ENCODE measurements around the gene ATP6V1G2.

ATP6V1G2 gene

GRCh38 chr6:31575952-31576685 is 29.7 kb upstream of the ATP6V1G2 start:
- no peak for DNase-seq (ENCODE audit: low read depth in 3 of 3)

DNA sequence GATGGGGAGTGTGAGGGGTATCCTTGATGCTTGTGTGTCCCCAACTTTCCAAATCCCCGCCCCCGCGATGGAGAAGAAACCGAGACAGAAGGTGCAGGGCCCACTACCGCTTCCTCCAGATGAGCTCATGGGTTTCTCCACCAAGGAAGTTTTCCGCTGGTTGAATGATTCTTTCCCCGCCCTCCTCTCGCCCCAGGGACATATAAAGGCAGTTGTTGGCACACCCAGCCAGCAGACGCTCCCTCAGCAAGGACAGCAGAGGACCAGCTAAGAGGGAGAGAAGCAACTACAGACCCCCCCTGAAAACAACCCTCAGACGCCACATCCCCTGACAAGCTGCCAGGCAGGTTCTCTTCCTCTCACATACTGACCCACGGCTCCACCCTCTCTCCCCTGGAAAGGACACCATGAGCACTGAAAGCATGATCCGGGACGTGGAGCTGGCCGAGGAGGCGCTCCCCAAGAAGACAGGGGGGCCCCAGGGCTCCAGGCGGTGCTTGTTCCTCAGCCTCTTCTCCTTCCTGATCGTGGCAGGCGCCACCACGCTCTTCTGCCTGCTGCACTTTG is 29.0 kb upstream of the ATP6V1G2 start, which contains the start of gene TNF:
Gene TNF (plus strand): TSS at position 231 of the 567 bp plus-strand sequence. CDS start 177 bp downstream, at position 408.
- peak; percentile 73 to 88 (median 81) for DNase-seq (ENCODE audit: low read depth in 3 of 3)

DNA sequence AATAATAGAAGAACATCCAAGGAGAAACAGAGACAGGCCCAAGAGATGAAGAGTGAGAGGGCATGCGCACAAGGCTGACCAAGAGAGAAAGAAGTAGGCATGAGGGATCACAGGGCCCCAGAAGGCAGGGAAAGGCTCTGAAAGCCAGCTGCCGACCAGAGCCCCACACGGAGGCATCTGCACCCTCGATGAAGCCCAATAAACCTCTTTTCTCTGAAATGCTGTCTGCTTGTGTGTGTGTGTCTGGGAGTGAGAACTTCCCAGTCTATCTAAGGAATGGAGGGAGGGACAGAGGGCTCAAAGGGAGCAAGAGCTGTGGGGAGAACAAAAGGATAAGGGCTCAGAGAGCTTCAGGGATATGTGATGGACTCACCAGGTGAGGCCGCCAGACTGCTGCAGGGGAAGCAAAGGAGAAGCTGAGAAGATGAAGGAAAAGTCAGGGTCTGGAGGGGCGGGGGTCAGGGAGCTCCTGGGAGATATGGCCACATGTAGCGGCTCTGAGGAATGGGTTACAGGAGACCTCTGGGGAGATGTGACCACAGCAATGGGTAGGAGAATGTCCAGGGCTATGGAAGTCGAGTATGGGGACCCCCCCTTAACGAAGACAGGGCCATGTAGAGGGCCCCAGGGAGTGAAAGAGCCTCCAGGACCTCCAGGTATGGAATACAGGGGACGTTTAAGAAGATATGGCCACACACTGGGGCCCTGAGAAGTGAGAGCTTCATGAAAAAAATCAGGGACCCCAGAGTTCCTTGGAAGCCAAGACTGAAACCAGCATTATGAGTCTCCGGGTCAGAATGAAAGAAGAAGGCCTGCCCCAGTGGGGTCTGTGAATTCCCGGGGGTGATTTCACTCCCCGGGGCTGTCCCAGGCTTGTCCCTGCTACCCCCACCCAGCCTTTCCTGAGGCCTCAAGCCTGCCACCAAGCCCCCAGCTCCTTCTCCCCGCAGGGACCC is 28.0 kb upstream of the ATP6V1G2 start:
- DNase-seq (ENCODE audit: low read depth in 3 of 3), result peak in 1 of 3 experiments; percentile 74

DNA sequence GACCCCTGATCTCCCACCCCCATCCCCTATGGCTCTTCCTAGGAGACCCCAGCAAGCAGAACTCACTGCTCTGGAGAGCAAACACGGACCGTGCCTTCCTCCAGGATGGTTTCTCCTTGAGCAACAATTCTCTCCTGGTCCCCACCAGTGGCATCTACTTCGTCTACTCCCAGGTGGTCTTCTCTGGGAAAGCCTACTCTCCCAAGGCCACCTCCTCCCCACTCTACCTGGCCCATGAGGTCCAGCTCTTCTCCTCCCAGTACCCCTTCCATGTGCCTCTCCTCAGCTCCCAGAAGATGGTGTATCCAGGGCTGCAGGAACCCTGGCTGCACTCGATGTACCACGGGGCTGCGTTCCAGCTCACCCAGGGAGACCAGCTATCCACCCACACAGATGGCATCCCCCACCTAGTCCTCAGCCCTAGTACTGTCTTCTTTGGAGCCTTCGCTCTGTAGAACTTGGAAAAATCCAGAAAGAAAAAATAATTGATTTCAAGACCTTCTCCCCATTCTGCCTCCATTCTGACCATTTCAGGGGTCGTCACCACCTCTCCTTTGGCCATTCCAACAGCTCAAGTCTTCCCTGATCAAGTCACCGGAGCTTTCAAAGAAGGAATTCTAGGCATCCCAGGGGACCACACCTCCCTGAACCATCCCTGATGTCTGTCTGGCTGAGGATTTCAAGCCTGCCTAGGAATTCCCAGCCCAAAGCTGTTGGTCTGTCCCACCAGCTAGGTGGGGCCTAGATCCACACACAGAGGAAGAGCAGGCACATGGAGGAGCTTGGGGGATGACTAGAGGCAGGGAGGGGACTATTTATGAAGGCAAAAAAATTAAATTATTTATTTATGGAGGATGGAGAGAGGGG is 27.1 kb upstream of the ATP6V1G2 start:
- no peak for DNase-seq (ENCODE audit: low read depth in 3 of 3)

- peak in 2 of 3 experiments; percentile 62 to 86 for DNase-seq (ENCODE audit: low read depth in 3 of 3)
Measured at GRCh38 chr6:31572041-31572911, 25.9 kb upstream of the ATP6V1G2 start, which contains the start of gene LTA. Gene LTA (plus strand): TSS chr6:31572289. CDS start chr6:31572743, 454 bp downstream.

DNA sequence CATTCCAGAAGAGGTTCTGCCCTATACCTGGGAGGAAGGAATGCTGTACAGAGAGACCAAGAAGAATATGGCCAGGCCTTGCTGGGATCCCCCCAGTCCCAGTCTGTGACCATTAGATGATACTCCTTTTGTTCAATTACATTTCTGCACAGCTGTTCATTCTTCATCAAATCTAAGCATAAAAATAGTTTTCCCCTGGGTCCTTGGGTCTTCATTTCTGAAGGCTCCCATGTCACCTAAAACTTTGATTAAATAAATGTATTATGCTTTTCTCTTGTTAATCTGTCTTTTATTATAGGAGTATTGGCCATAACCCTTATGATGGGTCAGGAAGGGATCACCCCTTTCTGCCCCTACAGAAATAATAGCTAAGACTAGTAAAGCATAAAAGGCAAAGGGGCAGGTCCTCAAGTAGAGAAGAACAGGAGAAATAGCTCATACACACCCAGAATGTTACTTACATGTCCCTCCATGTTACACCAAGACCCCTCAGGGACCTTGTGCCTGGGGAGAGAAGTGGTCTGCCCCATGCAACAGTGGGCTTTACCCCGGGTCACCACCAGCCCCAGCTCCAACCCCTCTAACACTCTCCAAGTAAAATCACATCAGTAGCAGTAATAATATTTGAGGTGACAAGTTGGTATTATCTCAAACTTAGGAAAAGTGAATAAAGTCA is 23.6 kb upstream of the ATP6V1G2 start:
- DNase-seq (ENCODE audit: low read depth in 3 of 3), result no peak

DNA sequence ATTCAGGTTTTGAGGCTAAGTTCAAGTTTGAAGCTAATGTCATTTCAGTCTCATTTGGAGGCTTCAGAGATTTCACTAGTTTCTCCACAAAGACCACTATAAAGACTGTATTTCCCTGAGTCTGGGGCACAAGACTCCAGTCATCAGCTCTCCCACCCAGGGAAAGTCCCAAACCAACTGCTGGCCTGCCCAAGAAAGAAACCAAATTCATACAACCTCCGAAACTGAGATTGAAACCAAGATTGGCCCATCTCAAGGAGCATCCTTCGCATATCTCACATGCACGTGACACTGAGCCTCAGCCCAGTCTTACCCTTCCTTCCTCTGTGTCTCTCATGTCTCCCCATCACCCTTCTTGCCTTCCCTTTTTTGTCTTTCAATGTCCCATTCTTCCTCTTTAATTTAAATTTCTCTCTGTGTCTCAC is 22.1 kb upstream of the ATP6V1G2 start:
- DNase-seq (ENCODE audit: low read depth in 3 of 3), result peak in 2 of 3 experiments; percentile 67 to 69

- no peak for DNase-seq (ENCODE audit: low read depth in 3 of 3)
Measured at GRCh38 chr6:31567531-31568370, 21.3 kb upstream of the ATP6V1G2 start.

GRCh38 chr6:31560697-31561058 is 14.3 kb upstream of the ATP6V1G2 start:
- no peak for DNase-seq (ENCODE audit: low read depth in 3 of 3)

GRCh38 chr6:31559958-31560696 is 13.7 kb upstream of the ATP6V1G2 start:
- peak in 1 of 3 experiments; percentile 53 for DNase-seq (ENCODE audit: low read depth in 3 of 3)

DNA sequence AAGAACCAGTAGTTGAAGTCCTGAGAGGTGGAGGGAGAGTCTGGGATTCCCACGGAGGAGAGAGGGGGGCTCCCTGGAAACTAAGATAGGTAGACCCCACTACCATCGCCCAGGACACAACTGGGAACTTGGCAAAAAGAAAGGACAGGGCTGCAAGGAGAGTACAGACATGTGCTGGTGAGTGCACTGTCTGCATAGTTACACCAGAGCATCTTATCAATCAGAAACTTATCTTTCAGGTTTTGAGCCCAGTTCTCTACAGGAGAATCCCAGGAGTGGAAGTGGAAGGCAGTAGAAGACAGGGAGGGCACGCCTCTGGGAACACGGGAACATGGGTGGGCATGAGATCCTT is 13.2 kb upstream of the ATP6V1G2 start:
- no peak for DNase-seq (ENCODE audit: low read depth in 3 of 3)

DNA sequence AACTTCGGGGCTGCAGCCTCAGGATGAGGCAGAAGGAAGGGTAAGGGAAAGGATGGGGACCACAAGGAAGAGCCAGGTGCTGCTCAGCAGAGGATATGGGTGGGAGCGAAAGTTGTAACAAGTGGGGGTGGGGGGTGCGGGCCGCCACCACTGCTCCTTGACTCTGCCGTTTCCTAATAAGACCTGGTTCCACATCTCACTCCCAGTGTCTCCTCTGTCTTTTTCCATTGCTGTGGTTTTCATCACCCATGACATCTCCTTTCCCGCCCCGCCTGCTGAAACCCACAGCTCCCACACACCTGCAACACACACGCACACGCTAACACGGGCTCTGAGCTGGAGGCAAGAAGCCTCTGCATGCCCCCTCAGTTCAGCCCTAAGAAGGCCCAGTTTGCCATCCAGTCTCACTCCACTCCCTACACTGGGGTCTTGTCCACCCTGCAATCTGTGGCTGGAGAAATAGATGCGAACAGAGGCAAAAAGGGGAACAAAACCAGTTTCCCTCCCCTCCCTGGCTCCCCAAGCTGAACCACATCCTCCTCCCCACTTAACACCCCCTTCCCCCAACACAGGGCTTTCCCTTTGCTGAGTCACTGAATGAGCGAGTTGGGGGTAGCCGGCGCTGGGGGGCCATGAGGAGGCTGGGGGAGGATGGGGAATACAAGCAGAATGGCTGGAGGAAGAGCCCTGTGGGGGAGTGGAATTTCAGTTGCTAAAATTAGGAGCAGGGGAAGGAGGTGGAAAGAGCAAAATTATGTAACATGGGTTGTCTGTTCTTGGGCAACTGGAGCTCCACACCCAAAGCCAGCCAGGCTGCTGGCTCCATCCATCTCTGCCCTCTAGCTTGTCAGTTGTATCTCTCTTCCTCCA is 12.5 kb upstream of the ATP6V1G2 start:
- DNase-seq (ENCODE audit: low read depth in 3 of 3), result peak in 2 of 3 experiments; percentile 61 to 80

DNA sequence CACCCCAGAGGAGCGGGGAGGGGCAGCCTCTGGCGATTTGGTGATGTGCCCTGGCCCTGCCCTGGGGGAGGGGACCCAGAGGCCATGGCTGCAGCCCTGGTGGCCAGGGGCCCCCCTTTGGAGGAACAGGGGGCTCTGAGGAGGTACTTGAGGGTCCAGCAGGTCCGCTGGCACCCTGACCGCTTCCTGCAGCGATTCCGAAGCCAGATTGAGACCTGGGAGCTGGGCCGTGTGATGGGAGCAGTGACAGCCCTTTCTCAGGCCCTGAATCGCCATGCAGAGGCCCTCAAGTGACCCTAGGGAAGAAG is 11.9 kb upstream of the ATP6V1G2 start:
- DNase-seq (ENCODE audit: low read depth in 3 of 3), result no peak

DNA sequence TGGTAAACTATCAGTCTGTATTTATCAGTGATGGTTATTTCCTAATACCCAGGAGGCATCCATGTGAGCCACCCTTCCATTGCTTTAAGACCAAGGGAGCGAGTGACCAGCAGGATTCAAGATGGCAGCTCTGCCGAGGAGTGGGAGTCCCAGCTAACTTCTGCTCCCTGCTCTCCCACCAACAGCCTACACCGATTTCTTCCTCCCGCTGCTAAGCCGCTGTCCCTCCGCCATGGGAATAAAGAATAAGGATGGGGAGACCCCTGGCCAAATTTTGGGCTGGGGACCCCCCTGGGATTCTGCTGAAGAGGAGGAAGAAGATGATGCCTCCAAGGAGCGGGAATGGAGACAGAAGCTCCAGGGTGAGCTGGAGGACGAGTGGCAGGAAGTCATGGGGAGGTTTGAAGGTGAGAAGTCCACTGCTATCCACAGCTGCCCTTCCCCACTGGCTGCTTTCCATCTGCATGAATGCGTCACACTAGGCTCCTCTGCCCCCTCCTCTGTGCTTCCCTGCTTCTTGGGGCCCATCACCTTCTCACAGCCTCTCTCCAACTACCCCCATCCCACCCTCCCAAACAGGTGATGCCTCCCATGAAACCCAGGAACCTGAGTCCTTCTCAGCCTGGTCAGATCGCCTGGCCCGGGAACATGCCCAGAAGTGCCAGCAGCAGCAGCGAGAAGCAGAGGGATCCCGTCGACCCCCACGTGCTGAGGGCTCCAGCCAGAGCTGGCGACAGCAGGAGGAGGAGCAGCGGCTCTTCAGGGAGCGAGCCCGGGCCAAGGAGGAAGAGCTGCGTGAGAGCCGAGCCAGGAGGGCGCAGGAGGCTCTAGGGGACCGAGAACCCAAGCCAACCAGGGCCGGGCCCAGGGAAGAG is 11.3 kb upstream of the ATP6V1G2 start:
- DNase-seq (ENCODE audit: low read depth in 3 of 3), result no peak

- no peak for DNase-seq (ENCODE audit: low read depth in 3 of 3)
Measured at GRCh38 chr6:31556307-31556706, 9.9 kb upstream of the ATP6V1G2 start.

DNA sequence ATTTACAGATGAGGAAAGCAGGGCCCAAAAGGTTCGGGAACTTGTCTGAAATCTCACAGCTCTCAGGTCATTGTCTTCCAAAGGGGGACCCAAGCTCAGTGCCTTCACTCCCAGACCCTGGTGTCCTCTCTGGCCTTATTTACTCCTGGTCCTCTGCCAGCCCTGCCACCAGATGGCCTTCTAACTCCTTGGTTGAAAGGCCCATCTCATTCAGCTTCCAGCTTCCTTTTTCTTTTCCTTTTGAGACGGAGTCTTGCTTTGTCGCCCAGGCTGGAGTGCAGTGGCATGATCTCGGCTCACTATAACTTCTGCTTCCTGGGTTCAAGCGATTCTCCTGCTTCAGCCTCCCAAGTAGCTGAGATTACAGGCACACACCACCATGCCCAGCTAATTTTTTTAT is 5.0 kb upstream of the ATP6V1G2 start:
- peak in 2 of 3 experiments; percentile 54 to 59 for DNase-seq (ENCODE audit: low read depth in 3 of 3)
